H1 (cell line): ENCODE measurements around the gene IL12RB2. TPM values are rescaled to one million over a fixed set of nuclear protein-coding genes. Genes with fewer than 3 reads are reported as not detected.
"Not testable (repeated sequence)": the region's sequence is repeated elsewhere in the genome, so short reads cannot be mapped to it uniquely, and the experiment has no call there.

Experiments
- CTCF ChIA-PET: fragments of 300-600 bp; sonication (Branson Sonifier 250); formaldehyde crosslinking; loops from one replicate; lab custom pipeline; 2021; ENCODE audit not compliant: partially characterized antibody; lab: Charles Lee
- POLR2A ChIA-PET: fragments of 300-600 bp; sonication (Branson Sonifier 250); formaldehyde crosslinking; loops from one replicate; lab custom pipeline; 2021; ENCODE audit warnings: inconsistent platforms; ENCODE audit not compliant: partially characterized antibody; lab: Charles Lee
- DNase-seq, 2 experiments: peaks; one replicate each; pipeline versions ENCODE4 v3.0.0 to v3.0.0-alpha.2; 2010 to 2022; ENCODE audit warnings: low spot score in 2 of 2, low read depth in 1 of 2, mixed read lengths in 1 of 2
- FAIRE-seq: peaks from 2 replicates; lab custom pipeline; 2011; peaks lifted over from hg19 to GRCh38; lab: Jason Lieb, UNC
- H2AFZ ChIP-seq: 2 replicates; pipeline ENCODE4 v1.8.1; 2012; ENCODE audit warnings: low read length, inconsistent platforms
- H2AK5ac ChIP-seq: 2 replicates; pipeline ENCODE4 v1.6.1; 2013; ENCODE audit warnings: low read depth, low read length
- H2BK120ac ChIP-seq: replicated peaks from 2 replicates; pipeline ENCODE3; 2013; ENCODE audit warnings: low read depth, low read length, inconsistent platforms
- H2BK12ac ChIP-seq: 2 replicates; pipeline ENCODE4 v1.6.1; 2013; ENCODE audit warnings: low read depth, low read length
- H2BK15ac ChIP-seq: 2 replicates; pipeline ENCODE4 v1.6.1; 2013; ENCODE audit warnings: low read length
- H2BK20ac ChIP-seq: 2 replicates; pipeline ENCODE4 v1.6.1; 2013; ENCODE audit warnings: low read length
- H2BK5ac ChIP-seq: 2 replicates; pipeline ENCODE4 v1.6.1; 2013; ENCODE audit warnings: low read depth, low read length
- H3K14ac ChIP-seq: 2 replicates; pipeline ENCODE4 v1.6.1; 2013; ENCODE audit warnings: inconsistent platforms; ENCODE audit not compliant: insufficient read length
- H3K18ac ChIP-seq: 2 replicates; pipeline ENCODE4 v1.6.1; 2013; ENCODE audit warnings: low read length; ENCODE audit errors: extremely low read depth
- H3K23ac ChIP-seq: 2 replicates; pipeline ENCODE4 v1.6.1; 2013; ENCODE audit warnings: inconsistent platforms; ENCODE audit not compliant: insufficient read length
- H3K23me2 ChIP-seq: 2 replicates; pipeline ENCODE4 v1.6.1; 2013; ENCODE audit warnings: low read depth, low read length
- H3K27ac ChIP-seq: 2 replicates; pipeline ENCODE4 v1.6.1; 2011; ENCODE audit warnings: low read depth, low read length, inconsistent platforms
- H3K27me3 ChIP-seq, 4 experiments: replicated peaks in 1 of 4; 1 replicate in 1 of 4; 2 replicates in 3 of 4; pipeline versions ENCODE4 v1.6.1 to v1.8.1; 2011 to 2013; ENCODE audit warnings: low read length in 3 of 4, mild to moderate bottlenecking in 3 of 4, inconsistent platforms in 2 of 4, mixed read lengths in 2 of 4, moderate library complexity in 1 of 4; ENCODE audit not compliant: control insufficient read depth in 3 of 4, insufficient read depth in 3 of 4; ENCODE audit errors: extremely low read depth in 1 of 4
- H3K36me3 ChIP-seq, 4 experiments: 2 replicates each; pipeline versions ENCODE4 v1.6.1 to v1.8.1; 2011 to 2013; ENCODE audit warnings: mild to moderate bottlenecking in 4 of 4, low read length in 3 of 4, moderate library complexity in 2 of 4, control low read depth in 1 of 4, inconsistent platforms in 1 of 4; ENCODE audit not compliant: insufficient read depth in 4 of 4, control insufficient read depth in 2 of 4
- H3K4ac ChIP-seq: replicated peaks from 2 replicates; pipeline ENCODE3; 2013; ENCODE audit warnings: low read length, low read depth, mixed read lengths, inconsistent platforms; ENCODE audit not compliant: insufficient read length
- H3K4me1 ChIP-seq, 4 experiments: replicated peaks in 1 of 4; 1 replicate in 1 of 4; 2 replicates in 3 of 4; pipeline versions ENCODE4 v1.6.1 to v1.8.1; 2011 to 2013; ENCODE audit warnings: low read length in 3 of 4, inconsistent platforms in 2 of 4, mixed read lengths in 1 of 4; ENCODE audit not compliant: insufficient read depth in 4 of 4, control insufficient read depth in 3 of 4
- H3K4me2 ChIP-seq, 2 experiments: 2 replicates each; pipeline versions ENCODE4 v1.6.1 to v1.8.1; 2011 to 2013; ENCODE audit warnings: low read depth in 2 of 2, low read length in 2 of 2, control low read depth in 1 of 2, inconsistent platforms in 1 of 2, mild to moderate bottlenecking in 1 of 2; ENCODE audit not compliant: insufficient read depth in 1 of 2
- H3K4me3 ChIP-seq, 4 experiments: fragments of 200-600, 300-600 bp in 1 of 4; sonication (generic), shearing (Covaris generic), sonication (Bioruptor Twin) in 1 of 4; 2 replicates each; pipeline versions ENCODE4 v1.5.1 to v1.8.1; 2011 to 2016; ENCODE audit warnings: low read length in 4 of 4, low read depth in 3 of 4, control low read depth in 2 of 4, inconsistent platforms in 2 of 4, mild to moderate bottlenecking in 2 of 4, mixed read lengths in 1 of 4, moderate library complexity in 1 of 4; ENCODE audit not compliant: insufficient read depth in 2 of 4; ENCODE audit errors: extremely low read depth in 1 of 4
- H3K56ac ChIP-seq: replicated peaks from 2 replicates; pipeline ENCODE3; 2013; ENCODE audit warnings: low read depth, mild to moderate bottlenecking, mixed read lengths, low read length, inconsistent platforms; ENCODE audit not compliant: insufficient read length
- H3K79me1 ChIP-seq: 2 replicates; pipeline ENCODE4 v1.6.1; 2013; ENCODE audit warnings: low read depth, low read length, control low read depth
- H3K79me2 ChIP-seq, 2 experiments: 2 replicates each; pipeline versions ENCODE4 v1.6.1 to v1.8.1; 2012 to 2013; ENCODE audit warnings: low read length in 2 of 2, mild to moderate bottlenecking in 2 of 2, inconsistent platforms in 1 of 2; ENCODE audit not compliant: insufficient read depth in 2 of 2, control insufficient read depth in 1 of 2
- H3K9ac ChIP-seq, 4 experiments: replicated peaks in 1 of 4; 1 replicate in 1 of 4; 2 replicates in 3 of 4; pipeline versions ENCODE4 v1.6.1 to v1.8.1; 2011 to 2013; ENCODE audit warnings: low read depth in 3 of 4, low read length in 3 of 4, control low read depth in 2 of 4, mild to moderate bottlenecking in 2 of 4, moderate library complexity in 2 of 4, inconsistent platforms in 1 of 4; ENCODE audit errors: extremely low read depth in 1 of 4
- H3K9me3 ChIP-seq, 2 experiments: 2 replicates each; pipeline versions ENCODE4 v1.6.1 to v1.8.1; 2012 to 2013; ENCODE audit warnings: mild to moderate bottlenecking in 2 of 2, moderate library complexity in 2 of 2, control low read depth in 1 of 2, inconsistent platforms in 1 of 2, low read depth in 1 of 2, low read length in 1 of 2, mixed read lengths in 1 of 2; ENCODE audit not compliant: insufficient read depth in 2 of 2
- H4K20me1 ChIP-seq, 2 experiments: replicated peaks in 1 of 2; 2 replicates each; pipeline versions ENCODE3 to v1.8.1; 2011 to 2013; ENCODE audit warnings: inconsistent platforms in 2 of 2, low read length in 2 of 2, mild to moderate bottlenecking in 1 of 2; ENCODE audit not compliant: insufficient read depth in 2 of 2, control insufficient read depth in 1 of 2
- H4K5ac ChIP-seq: 2 replicates; pipeline ENCODE4 v1.6.1; 2013; ENCODE audit warnings: low read length, low read depth, mixed read lengths, inconsistent platforms; ENCODE audit not compliant: insufficient read length
- H4K8ac ChIP-seq: 2 replicates; pipeline ENCODE4 v1.8.0; 2013; ENCODE audit warnings: mild to moderate bottlenecking, moderate library complexity, low read length, inconsistent platforms; ENCODE audit not compliant: insufficient read depth; ENCODE audit errors: extremely low read depth
- H4K91ac ChIP-seq: replicated peaks from 2 replicates; pipeline ENCODE3; 2013; ENCODE audit warnings: low read length, mixed read lengths, inconsistent platforms; ENCODE audit not compliant: insufficient read length
- POLR2A ChIP-seq, 2 experiments: IDR thresholded peaks; 1 replicate in 1 of 2; 2 replicates in 1 of 2; pipeline ENCODE4 v1.6.1; 2011; ENCODE audit warnings: low read depth in 2 of 2, low read length in 2 of 2, mild to moderate bottlenecking in 2 of 2; ENCODE audit errors: control extremely low read depth in 1 of 2
- WGBS, 2 experiments: shearing (Covaris generic) in 1 of 2; methylation state at CpG; one replicate each; pipeline versions ENCODE4 v1.1.6 to v1.1.7; 2013 to 2015; ENCODE audit warnings: low lambda C conversion rate in 2 of 2, mixed read lengths in 2 of 2, inconsistent platforms in 1 of 2, low coverage in 1 of 2, missing lambda C conversion rate in 1 of 2; ENCODE audit not compliant: insufficient replicate concordance in 2 of 2, insufficient coverage in 1 of 2, insufficient read length in 1 of 2; ENCODE audit errors: extremely low coverage in 1 of 2, missing lambda C conversion rate in 1 of 2; 5-methylcytosine and 5-hydroxymethylcytosine counted together
- polyA plus RNA-seq, 7 experiments: library from polyadenylated mRNA; depleted of rRNA in 3 of 7; stranded (reverse) in 5 of 7; unstranded in 2 of 7; fragments of >200 nt in 5 of 7; fragments of 200-250 nt in 2 of 7; gene quantifications; 1 replicate in 5 of 7; 2 replicates in 1 of 7; 4 replicates in 1 of 7; pipeline versions ENCODE4 v1.2.1 to v1.2.3, GENCODE V29; 2011 to 2013; ENCODE audit warnings: missing spikeins in 2 of 7, mixed read lengths in 2 of 7
- total RNA-seq: library from RNA; stranded (reverse); fragmentation: NEBNext Ultra II Directional; extraction: Animal tissue kit (Norgen Biotek cat#: 25700); gene quantifications from 2 replicates; pipeline ENCODE4 v1.2.1, GENCODE V29; 2021

The IL12RB2 gene
- total and polyA plus RNA-seq, 2 of the 8 experiments (the other 6 are each of a cell fraction or from before 2014, with no cell fraction given), result 1.4 TPM

- not testable (repeated sequence) for H3K23ac ChIP-seq, H3K18ac ChIP-seq, H3K23me2 ChIP-seq, FAIRE-seq, H3K9me3 ChIP-seq, H2AFZ ChIP-seq, H4K20me1 ChIP-seq, H2BK15ac ChIP-seq, H4K91ac ChIP-seq, H3K4me3 ChIP-seq, H3K79me2 ChIP-seq, H2BK120ac ChIP-seq, H3K79me1 ChIP-seq, H2BK20ac ChIP-seq, H3K14ac ChIP-seq, H4K5ac ChIP-seq, H3K4ac ChIP-seq, H3K9ac ChIP-seq, H4K8ac ChIP-seq, H3K27ac ChIP-seq, H2AK5ac ChIP-seq, H3K27me3 ChIP-seq, DNase-seq, H3K56ac ChIP-seq
- CTCF ChIA-PET, result interaction anchor here (2.5 kb wide), 1 partner anchor 100 kb away, joined by 7 read pairs; no protein-coding TSS in a partner anchor
- POLR2A ChIA-PET, result interaction anchor here (1.5 to 8.3 kb wide), 10 partner anchors 8 to 62 kb away, joined by 3 to 70 read pairs (median 6); partner anchors contain the start of gene SERBP1
- peaks cover 0 to 10% (median 0%) of the 10 kb centered on the region in 4 experiments; a peak in 3 of 8 replicates for H3K36me3 ChIP-seq
- H2BK5ac ChIP-seq, result peak overlapping the region; percentile 47; the same call in 1 of the 2 replicates
- peaks cover 5 to 15% (median 11%) of the 10 kb centered on the region in 4 experiments; a peak in 6 of 7 replicates for H3K4me1 ChIP-seq
- H2BK12ac ChIP-seq, result 0 out of 2 replicates have a peak overlapping the region, but pooled peaks have one; percentile 29
- peak overlapping the region in 1 of 2 experiments; percentile 57; a peak in 1 of 4 replicates for H3K4me2 ChIP-seq
- 0 out of 3 replicates have a peak, but pooled peaks of 1 of the 2 experiments have one; percentile 14 for TF ChIP-seq POLR2A (IDR thresholded peaks at IDR 0.05; ENCODE audit: control extremely low read depth in 1 of 2, low read depth in 2 of 2, low read length in 2 of 2)
- 92% methylated on average over 12 of the region's 12 CpGs; no CpG with 5 or more reads in 1 of the 2 experiments for WGBS, 2 experiments
Observed at GRCh38 chr1:67400029-67400786, 92.5 kb downstream of the IL12RB2 start.
